Uterus (tissue), 2 donors: ENCODE measurements around the gene STAT4.

Experiments
- POLR2A ChIP-seq, 2 donors: fragments of 450-650 bp; IDR thresholded peaks; one replicate each; pipeline ENCODE4 v1.6.1; 2016; ENCODE audit warnings: antibody characterized with exemption in 2 of 2, mild to moderate bottlenecking in 1 of 2, moderate library complexity in 1 of 2
- TF ChIP-seq, protein P1 (sequence below), 4 experiments: fragments of 200-600 bp in 2 of 4; fragments of 450-650 bp in 2 of 4; sonication (generic) in 2 of 4; IDR thresholded peaks; one replicate each; pipeline ENCODE4 v1.5.1; 2016 to 2019; ENCODE audit warnings: antibody characterized with exemption in 4 of 4, mild to moderate bottlenecking in 2 of 4, moderate library complexity in 1 of 4

DNA sequence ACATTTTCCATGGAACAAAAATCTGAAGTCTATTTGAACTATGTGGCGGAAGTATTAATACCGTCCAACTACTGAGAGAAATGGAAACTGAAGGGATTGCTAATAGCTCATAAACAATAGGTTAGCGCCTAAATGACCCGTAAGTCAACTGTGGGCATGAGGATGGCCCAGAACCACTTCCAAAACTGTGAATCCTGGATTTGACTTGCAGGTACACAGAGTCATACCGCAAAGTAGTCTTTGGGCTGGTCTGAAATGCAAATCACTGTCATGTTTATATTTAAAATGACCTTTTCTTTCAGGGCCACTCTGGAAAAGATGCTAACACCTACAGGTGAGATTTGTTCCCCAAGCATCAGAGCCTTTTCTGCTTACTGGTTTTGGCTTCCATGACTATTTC is 50.6 kb downstream of the STAT4 start:
- no peak for TF ChIP-seq POLR2A (IDR thresholded peaks at IDR 0.05)
- TF ChIP-seq, protein P1, sequence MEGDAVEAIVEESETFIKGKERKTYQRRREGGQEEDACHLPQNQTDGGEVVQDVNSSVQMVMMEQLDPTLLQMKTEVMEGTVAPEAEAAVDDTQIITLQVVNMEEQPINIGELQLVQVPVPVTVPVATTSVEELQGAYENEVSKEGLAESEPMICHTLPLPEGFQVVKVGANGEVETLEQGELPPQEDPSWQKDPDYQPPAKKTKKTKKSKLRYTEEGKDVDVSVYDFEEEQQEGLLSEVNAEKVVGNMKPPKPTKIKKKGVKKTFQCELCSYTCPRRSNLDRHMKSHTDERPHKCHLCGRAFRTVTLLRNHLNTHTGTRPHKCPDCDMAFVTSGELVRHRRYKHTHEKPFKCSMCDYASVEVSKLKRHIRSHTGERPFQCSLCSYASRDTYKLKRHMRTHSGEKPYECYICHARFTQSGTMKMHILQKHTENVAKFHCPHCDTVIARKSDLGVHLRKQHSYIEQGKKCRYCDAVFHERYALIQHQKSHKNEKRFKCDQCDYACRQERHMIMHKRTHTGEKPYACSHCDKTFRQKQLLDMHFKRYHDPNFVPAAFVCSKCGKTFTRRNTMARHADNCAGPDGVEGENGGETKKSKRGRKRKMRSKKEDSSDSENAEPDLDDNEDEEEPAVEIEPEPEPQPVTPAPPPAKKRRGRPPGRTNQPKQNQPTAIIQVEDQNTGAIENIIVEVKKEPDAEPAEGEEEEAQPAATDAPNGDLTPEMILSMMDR (IDR thresholded peaks at IDR 0.05): no peak
